SK-N-SH (cell line): ENCODE measurements around the gene MCF2L.

Source experiments
- CHD2 ChIP-seq: fragments of 150-350 bp; IDR thresholded peaks from 2 replicates; pipeline ENCODE4 v1.6.1; 2018; ENCODE audit warnings: low read length; ENCODE audit not compliant: partially characterized antibody
- CTCF ChIP-seq: fragments of 200-600 bp; sonication (generic); IDR thresholded peaks from 2 replicates; pipeline ENCODE4 v1.6.1; 2017; ENCODE audit warnings: antibody characterized with exemption, mild to moderate bottlenecking, moderate library complexity
- REST ChIP-seq: IDR thresholded peaks from 2 replicates; pipeline ENCODE4 v1.6.1; 2012; ENCODE audit warnings: mild to moderate bottlenecking, low read depth, low read length, moderate library complexity
- TCF12 ChIP-seq: IDR thresholded peaks from 2 replicates; pipeline ENCODE4 v1.4.0; 2012

GRCh38 chr13:113013878-113014751 is 45.1 kb downstream of the MCF2L start:
- TF ChIP-seq CTCF (no peak), TCF12 (no peak), REST (no peak), CHD2 (no peak)
